HTERT RPE-1 (cell line): ENCODE results near the gene LRIT3.

Source experiments
- in situ Hi-C: fragments of 300-500 bp; cut with MboI; formaldehyde crosslinking; loops from 4 replicates; pipeline ENCODE4 v1.14.3; 2020; ENCODE audit warnings: low sequenced_read_pairs

LRIT3 gene

DNA sequence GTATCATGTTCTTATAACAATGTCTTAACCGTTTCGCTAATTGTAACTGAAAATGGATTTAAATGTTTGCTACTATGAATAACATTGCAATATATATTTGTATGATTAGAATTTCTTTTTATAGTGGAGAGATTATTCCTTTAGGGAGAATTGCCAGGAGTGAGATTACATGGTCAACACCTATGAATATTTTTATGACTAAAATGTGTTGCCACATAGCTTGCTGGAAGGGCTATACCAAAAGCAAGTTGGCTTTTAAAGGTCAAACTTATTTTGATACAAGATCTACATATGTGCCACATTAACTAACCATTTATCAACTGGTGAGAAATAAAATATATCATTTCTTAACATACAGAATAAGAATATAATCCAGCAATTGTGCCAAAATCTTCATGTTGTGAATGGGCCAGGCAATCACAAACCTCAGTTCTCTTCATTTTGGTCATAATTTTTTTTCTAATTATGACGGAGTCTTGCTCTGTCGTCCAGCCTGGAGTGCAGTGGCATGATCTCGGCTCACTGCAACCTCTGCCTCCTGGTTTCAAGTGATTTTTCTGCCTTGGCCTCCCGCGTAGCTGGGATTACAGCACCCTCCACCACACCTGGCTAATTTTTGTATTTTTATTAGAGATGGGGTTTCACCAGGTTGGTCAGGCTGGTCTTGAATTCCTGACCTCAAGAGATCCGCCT, 54.8 kb downstream of the LRIT3 start:
- in situ Hi-C loops, result no loop called here

DNA sequence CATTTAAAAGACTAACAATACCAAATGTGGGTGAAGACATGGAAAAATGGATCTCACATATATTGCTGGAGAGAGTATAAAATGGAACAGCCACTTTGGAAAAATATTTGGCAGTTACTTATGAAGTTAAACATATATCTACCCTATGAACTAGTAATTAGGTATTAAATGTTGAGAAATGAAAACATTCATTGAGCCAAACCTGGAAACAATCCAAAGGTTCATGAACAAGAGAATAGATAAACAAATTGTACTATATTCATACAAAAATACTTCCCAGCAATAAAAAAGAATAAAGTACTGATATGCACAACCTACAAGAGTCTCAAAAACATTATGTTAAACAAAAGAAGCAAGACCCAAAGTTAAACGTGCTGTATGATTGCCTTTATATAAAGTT, 60.8 kb downstream of the LRIT3 start:
- in situ Hi-C loops, result no loop called here

DNA sequence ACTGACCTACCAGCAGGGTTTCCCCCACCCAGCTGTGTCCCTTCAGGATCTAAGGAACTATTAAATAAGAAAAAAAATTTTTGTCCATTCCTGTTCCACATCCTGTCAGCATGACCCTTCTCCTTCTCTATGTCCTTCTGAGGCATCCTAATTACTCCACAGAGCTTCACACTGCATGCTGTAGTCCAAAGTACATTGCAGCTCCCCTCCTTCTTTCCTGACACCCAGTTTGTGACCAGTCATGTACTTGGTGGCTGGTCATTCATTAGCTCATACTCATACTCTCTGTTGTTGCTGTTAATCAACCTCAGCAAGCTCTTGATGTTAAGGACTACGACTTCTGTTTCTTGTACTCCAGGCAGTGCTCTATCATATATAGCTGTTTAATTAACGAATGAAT, 62.3 kb downstream of the LRIT3 start:
- in situ Hi-C loops, result no loop called here

DNA sequence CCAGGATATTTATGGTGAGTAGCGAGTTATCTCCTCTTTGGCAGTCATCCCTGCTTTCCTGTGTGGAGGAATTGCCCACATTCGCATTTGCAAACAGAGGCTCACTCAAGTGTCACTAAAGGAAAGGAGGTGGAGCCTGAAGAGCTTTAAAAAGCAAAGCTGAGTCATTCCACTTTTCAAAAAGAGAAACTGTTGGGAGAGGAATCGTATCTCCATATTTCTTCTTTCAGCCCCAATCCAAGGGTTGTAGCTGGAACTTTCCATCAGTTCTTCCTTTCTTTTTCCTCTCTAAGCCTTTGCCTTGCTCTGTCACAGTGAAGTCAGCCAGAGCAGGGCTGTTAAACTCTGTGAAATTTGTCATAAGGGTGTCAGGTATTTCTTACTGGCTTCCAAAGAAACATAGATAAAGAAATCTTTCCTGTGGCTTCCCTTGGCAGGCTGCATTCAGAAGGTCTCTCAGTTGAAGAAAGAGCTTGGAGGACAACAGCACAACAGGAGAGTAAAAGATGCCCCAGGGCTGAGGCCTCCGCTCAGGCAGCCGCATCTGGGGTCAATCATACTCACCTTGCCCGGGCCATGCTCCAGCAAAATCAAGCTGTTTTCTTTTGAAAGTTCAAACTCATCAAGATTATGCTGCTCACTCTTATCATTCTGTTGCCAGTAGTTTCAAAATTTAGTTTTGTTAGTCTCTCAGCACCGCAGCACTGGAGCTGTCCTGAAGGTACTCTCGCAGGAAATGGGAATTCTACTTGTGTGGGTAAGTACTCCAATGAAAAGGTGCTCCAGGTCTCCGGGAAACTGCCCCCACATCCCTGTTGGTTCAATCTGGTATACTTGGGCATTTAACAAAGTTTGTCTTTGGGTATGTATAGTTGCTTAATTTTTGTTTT, 65.0 kb downstream of the LRIT3 start, which contains the start of gene EGF:
Gene EGF (plus strand): TSS at position 178 of the 890 bp plus-strand sequence. CDS start 453 bp downstream, at position 631.
- in situ Hi-C loops, result no loop called here

DNA sequence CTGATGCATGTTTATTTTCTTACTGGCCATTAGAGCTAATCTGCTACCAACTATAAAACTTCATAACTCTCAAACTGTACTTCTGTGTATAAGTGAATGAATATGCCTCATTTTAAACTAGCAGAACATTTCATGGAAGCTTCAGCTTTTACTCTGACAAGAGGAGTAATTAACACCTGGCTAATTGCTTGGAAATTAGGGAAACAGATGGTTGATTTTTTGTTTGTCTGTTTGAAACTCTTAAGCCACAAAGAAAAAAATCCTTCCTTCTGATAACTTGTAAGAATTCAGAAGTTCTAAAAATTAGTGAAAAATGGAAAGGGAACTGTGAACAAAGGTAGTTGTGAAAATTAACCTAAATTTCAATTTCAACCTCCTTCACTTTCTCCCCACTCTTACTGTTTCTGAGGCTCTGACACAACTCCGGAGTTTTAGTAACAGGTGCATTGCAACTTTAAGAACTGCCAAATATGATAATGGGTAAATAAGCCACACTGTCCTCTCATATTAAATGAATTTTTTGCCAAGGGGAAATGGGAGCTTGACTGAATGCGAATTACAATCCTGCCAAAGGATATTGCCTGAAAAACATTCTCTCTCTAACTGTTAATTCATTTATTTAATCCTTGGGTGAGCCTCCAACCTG, 65.8 kb downstream of the LRIT3 start:
- in situ Hi-C loops, result no loop called here

DNA sequence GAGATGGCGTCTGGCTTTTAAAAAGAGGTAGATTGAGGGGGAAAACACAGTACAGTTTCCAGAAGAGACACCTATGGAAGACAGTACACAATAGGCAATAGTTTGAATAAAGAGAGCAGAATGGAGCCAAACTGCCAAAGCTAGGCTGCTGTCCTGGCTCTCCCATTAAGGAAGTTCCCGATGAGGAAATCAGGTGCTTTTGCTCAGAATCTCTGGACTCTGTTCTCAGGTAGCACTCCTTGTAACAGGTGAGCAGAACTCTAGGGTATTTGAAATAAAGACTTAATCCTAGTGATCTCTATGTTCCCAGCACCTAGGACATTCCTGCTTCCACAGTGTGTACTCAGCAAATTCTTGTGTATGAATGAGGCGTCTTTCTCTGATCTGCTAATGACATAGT, 66.4 kb downstream of the LRIT3 start:
- in situ Hi-C loops, result no loop called here

DNA sequence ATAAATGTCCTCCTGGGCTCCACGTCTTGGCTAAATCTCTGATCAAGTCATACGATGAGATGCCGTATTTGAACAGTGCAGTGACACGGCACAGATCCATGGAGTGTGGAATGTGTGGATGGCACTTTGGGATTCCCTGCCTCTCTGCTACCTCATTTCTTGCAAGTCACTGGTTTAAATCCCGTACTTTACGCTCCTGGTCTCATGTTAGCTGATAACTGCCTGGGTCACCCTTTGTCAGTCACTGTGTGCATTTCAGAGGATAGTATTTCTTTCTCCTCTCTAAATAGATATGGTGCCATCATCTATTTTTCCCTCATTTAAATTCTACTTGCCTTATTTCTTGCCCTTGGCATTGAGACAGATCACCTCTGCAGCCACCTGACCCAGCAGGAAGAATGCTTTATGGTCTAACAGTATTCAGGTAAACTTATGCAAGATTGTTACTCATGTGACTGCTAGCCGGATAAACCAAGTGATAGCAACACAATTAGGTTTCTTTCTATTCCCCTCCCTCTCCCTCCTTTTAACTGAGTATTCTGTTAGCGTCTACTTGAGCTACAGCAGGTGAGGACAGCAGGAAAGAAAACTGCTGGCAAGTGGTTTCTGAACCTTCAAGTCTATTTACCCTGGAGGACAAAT, 67.6 kb downstream of the LRIT3 start:
- in situ Hi-C loops, result no loop called here

DNA sequence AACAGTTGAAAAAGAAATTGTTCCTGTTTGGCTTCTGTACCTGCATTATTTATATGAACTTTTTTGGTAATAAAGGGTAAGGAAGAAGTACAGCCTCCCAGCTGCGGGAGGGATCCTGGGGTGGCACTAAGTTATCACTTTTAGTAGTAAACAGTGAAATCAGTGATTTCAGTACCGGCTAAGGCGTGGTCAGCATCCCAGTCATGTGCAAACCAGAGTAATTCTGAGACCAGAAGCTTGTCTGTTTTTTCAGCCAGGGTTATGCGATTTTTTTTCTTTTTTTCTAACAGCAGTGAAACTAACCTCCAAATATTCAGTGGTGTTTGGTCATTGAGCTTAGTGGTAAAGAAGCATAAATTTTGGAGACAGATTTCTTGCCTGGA, 68.1 kb downstream of the LRIT3 start:
- in situ Hi-C loops, result no loop called here

DNA sequence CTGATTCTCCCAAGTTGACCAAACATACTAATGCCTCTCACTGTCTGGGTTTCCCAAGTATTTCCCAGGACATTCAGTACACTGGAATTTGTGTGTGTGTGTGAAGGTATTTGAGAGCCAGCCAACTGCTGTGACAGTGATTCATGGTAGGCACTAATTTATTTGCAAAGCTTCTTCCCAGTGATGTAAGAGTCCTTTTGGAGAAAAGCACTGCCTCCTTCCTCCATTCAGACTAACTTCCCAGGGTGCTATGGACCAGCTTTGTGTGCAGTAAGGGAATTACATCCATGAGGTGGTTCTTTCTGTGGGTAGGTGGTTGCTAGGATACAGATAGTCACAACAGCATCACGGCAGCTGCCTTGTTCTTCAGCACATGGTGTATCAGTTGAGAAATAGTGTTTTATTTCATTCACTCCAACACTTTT, 73.5 kb downstream of the LRIT3 start:
- in situ Hi-C loops, result no loop called here
